NCI-H2171 (cell line): ENCODE data around the gene RNF128.

Experiments used
- DNase-seq: peaks from one replicate; lab custom pipeline; 2025; lab: John Stamatoyannopoulos, UW

RNF128 gene

GRCh38 chrX:106726485-106727437 lies at the start of gene RNF128:
Gene RNF128, plus strand, starts transcription at chrX:106726701. Its CDS starts 213 bp downstream, at chrX:106726914.
- peak; percentile 0 for DNase-seq

DNA sequence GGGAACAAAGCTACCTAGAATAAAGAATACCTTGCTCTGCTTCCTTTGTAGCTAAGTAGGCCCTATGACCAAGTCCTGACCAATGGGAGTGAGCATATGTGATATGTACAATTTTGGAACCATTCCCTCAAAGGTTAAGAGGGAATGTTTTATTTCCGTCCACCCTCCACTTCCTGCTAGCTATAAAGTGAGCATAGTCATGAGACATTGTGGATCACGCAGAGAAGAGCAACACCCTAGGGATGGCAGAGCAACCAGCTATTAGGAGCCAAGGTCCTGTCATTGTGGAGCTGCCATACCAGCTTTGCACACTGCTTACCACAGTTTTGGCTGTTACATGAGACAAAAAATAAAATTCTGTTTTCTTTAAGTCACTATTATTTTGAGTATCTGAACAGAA lies 45.8 kb upstream of the RNF128 start:
- no peak for DNase-seq

DNA sequence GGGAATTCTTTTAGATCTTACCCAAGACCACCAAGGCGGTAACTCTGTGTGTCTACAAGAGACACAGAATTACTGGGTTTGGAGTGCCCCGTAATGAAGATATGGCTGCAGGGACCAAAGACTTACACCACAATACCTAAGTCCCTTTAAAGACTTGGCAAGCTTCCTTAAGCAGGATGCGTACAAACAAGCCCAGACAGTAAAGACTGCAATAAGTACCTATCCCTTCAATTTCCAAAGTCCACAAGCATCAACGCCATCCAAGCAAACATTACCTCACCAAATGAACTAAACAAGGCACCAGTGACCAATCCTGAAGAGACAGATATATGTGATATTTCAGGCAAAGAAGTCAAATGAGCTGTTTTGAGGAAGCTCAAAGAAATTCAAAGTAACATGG lies 42.3 kb upstream of the RNF128 start:
- DNase-seq = no peak

DNA sequence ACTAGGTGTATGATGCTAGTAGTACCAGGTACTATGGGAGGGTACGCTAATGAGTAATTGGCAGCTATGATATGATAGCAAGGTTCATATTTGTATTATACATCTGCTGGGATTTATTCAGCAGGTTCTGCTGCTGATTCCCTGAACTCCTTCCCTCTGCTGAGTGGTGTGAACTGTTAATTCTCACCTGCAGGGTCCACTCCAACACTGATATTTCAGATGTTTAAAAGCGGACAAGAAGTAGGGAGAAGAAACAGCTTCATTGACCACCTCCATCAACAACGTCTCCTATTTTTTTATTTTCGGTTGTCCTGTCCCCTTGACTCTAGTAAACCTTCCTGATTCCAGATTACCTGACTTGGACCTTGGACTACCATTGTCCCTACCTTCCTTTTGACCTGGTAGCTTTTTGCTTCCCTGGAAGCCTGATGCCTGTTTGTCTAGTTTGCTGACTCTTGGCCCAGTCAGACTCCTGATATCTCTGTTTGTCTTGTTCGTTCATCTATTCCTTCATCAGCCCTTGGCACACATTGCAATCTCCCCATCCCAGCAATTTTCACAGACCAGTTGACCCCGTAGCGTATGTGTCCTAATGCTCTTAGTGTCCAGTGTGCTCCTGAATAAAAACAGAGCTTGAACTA lies 34.0 kb upstream of the RNF128 start:
- DNase-seq = no peak

DNA sequence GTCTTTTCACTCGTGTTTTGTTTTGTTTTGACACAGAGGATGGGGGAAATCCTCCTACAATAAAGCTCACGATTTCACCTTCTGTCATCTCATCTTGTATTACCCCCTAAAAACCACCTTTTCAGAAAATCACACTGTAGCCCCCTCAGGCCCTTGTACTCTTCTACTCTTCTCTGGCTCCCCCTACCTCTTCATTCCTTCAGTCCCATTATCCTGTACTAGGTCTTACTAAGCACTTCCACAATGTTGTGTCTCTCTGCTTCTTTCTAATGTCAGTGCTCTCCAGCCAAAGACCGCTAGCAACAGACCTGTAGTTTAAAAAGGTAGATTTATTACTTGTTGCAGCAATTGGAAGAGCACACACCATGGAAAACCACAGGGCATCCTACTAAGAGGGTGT lies 30.0 kb upstream of the RNF128 start:
- no peak for DNase-seq

DNA sequence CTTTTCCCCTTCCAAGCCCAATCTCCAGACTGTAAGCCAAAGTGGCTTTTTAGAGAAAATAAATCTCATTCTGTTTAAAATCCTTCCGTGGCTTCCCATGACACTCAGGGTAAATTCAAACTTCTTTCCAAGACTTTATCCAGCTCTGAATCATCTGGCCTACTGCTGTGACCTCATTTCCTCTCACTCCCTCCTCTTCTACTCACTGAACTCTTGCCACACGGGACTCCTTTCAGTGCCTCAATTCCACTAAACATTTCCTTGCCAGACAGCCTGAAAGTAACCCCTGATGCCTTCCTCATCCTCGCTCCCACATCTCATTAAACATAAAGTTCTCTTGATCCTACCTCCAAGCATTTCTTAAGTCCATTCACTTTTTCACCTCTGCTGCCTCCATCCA lies 27.8 kb upstream of the RNF128 start:
- DNase-seq = no peak

GRCh38 chrX:106702636-106703035 lies 23.9 kb upstream of the RNF128 start:
- DNase-seq = no peak

DNA sequence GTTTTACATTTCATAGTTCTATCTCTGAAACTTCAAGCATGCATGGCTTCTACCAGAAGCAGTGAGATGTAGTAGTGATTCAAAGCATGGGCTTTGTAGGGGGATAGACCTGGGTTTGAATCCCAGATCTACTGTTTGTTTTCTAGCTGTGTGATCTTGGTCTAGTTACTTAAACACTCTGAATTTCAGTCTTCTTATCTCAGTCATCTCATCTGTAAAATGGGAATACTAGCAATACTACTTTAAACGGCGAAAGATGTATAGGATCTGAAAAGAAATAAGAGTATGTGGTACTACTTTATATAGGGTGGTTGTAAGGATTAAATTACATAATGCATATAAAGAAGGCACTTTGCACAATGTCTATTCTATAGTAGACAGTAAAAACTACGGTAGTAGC lies 20.0 kb upstream of the RNF128 start:
- no peak for DNase-seq

DNA sequence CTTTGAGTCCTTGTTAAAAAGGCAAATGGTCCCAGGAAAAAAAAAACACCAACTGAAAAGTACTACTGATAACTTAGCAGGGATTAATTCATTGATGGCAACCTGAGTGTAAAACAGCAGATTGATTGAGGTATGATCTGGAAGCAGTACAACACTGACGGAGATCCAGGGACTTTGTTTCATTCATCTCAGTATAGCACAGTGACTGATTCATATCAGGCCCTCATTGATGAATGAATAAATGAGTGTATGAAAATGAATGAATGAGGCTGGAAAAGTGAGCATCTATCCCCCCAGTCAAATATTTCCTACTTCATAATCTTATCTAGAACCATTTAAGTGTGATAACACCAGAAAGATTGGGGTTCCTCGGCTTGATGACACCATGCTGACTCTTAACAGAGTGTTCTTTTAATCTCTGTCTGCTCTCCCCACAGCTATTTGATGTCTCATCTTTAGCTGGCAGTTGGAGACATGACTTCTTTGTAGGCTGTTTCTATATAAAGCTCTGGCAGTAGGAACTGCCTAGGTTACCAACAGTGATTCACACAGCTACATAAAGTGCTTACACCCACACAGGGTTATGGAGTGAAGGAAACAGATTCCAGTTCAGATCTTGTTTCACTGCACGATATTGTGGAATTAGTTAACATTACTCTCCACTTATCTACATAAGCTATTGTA lies 18.6 kb upstream of the RNF128 start:
- no peak for DNase-seq

DNA sequence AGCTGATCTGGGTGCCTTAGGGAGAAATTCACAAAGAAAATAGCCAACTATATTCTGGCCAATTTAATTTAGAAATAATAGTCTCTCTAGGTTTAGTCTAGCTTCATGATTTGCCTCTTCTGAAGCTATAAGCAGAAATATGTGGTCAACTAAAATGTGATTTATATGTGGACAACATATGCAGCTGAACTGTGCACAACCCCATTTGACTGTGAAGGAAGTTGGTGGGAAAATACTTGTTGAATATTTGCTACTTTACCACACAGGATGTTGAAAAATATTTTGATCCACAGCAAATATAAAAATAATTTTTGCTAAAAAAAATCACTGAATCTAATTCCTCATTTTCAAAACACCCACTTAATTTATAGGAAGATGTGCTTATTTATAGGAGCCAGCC lies 15.7 kb upstream of the RNF128 start:
- DNase-seq = no peak

- DNase-seq = no peak
These were observed 15.1 kb upstream of the RNF128 start for GRCh38 chrX:106711375-106711774.

- no peak for DNase-seq
These were observed 10.5 kb upstream of the RNF128 start for GRCh38 chrX:106716004-106716403.

GRCh38 chrX:106716463-106716862 lies 10.0 kb upstream of the RNF128 start:
- DNase-seq = no peak

DNA sequence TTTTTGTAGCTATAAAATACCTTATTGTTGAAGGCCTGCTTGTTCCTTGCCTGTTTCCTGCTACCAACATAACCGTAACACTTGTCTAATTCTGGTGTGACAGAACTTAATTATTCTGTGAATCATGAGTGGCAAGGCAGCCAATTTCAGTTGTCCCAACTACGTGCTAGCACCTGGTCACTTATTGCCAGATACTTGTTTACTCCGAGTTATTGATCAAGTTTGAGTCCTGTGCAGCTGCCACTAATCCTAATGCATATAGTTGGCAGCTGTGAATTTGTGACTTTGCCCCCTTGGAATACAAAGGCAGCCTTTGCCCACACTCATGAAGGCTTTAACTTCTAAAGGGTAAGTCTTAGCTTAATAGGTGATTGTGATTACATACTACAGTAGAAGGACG lies 7.8 kb upstream of the RNF128 start:
- DNase-seq = no peak

DNA sequence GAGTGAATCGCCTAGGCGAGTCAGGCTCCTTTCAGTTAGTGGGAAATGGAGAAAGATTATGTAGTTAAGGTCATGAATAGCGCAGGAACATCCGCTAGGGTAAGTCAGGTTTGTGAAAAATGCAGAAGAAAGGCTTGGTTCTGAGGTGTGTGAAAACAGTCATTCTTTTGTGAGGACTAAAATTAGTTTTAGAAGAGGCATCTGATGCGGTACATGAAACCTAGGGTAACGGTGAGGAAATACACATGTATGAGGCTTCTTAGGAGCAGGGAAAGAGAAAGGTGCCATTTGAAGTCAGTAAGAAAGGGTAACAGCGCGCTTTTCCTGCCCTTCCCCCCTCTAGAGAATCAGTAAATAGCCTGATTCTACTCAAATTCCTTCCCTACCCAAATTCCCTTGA lies 570 bp upstream of the RNF128 start:
- no peak for DNase-seq

DNA sequence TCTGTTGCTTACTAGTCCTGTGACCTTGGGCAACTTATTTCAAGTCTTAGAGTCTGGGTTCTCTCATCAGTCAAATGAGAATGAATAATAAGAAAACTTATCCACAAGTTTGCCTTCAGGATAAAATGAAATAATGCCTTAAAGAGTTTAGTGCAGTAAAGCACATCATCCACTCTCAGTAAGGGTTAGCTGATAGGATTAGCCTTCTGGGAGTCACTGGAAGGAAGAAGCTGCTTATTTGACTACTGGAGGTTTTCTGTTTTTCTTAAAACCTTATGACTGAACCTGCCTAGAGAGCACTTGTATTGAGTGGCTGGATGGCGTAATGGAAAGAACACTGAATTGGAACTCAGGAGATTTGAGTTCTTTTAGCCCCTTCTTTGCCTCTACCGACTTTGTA lies 1.8 kb downstream of the RNF128 start:
- DNase-seq = no peak

DNA sequence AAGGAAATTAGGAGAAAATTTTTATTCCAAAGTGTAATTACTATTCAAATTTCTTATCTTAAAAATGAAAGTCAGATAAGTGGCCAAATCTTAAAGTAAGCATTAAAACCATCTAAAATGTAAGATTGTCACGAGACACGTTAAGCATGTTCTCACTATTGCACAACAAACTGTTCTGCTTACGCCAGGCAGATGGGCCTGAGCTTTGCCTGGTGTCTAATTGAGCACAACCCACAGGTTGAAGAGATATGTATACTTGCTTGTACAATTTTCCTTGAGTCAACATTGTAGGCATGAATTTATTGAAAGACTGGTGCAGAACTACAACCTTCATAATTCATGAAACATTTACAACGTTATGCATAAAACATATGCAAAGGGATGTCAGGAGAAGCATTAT lies 3.9 kb downstream of the RNF128 start:
- no peak for DNase-seq

DNA sequence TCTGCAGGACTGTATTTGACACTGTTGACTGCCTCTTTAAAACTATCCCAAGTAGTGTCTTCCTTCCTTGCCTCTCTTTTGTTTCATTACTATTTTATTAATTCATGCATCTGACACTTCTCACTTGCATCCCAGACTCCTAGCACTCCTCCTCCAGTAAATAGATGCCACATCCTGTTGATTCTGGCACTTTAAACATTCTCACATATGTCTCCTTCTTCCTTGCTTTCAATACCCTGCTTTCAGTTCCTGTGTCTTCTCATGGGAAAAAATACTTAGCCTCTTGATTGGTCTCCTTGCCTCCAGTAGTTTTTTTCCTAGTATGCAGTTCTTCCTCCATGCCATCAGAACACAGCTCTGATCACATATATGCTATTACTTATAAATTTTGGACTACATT lies 5.1 kb downstream of the RNF128 start:
- no peak for DNase-seq

DNA sequence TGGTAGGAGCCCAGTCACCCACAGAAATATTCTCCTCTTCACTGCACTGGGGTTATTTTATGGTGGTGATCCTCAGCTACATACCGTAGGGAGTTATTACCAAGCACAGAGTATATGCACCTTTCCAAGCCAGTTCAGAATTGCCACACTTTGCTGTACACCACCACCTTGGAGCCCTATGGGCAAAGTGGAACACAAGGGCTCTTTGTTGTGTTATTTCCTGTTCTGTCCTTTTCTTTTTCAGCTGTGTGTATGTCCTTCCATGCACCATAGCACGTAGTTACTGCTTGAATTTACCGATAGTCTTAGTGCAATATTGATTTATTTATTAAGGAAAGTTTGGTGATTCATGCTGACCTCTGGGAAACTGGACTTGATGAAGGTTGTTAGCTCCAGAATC lies 8.3 kb downstream of the RNF128 start:
- DNase-seq = no peak

DNA sequence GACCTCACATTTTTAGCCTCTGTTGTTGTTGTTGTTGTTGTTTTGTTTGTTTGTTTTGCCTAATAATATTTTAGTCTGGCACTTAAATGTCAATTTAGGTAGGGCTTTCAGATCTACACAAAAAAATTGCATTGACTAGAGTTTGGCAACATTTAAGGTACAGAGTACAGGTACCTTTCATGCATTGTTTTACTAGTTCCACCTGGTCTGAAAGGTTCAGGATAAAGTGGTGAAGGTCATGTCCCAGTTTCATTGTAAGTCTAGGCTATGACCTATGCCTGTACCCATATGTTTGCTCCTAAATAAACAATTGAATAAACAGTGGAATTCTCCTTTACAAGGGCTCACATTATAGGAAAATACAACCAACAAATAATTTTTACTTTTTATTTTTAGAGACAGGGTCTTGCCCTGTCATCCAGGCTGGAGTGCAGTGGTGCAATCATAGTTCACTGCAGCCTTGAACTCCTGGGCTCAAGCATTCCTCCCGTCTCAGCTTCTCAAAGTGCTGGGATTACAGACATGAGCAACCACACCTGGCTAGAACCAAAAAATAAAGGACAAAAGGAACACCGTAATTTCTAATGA lies 13.8 kb downstream of the RNF128 start:
- no peak for DNase-seq

GRCh38 chrX:106742193-106742592 lies 15.7 kb downstream of the RNF128 start:
- no peak for DNase-seq

- DNase-seq = no peak
These were observed 16.3 kb downstream of the RNF128 start for GRCh38 chrX:106742805-106743204.

DNA sequence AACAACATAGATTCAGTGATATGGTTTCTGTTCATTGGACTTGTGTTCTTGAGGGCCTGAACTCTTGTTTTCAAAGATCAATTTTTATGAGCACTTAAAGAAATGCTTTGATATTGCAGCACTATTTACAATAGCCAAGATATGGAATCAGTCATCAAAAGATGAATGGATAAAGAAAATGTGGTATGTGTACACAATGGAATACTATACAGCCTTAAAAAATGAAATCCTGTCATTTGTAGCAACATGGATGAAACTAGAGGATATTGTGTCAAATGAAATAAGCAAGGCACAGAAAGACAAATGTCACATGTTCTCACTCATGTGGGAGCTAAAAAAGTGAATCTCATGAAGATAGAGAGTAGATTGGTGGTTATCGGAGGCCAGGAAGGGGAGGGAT lies 21.9 kb downstream of the RNF128 start:
- DNase-seq = no peak
